ENCODE results near the gene P2RX1.
A peak's percentile ranks its signal among the peaks of the same experiment; 100 is the strongest.

The P2RX1 gene

DNA sequence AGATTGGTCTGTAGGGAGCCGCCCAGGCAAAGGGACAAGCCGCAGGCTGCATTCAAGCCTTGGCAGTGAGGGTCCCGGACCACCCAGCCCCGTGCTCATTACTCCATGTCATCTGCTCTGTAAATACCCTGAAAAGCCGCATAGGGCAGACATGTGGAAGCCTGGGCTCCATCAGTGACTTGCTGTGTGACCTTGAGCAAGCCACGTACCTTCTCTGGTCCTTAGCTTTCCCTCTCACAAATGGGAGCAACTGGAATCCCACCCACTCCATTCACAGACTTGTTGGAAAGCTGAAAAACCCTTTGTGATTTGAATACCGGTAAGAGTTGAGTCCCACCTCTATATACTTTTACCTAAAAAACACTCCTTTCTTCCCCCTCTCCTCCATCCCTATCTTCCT, 35.3 kb downstream of the P2RX1 start:
- Mint-ChIP-seq H3K4me1 (no peaks in the 10 kb centered on the region), H3K36me3 (ENCODE audit: insufficient read depth) (peaks cover 1% of the 10 kb centered on the region)
- no peak for ATAC-seq (replicated peaks; ENCODE audit: extremely low read depth, poor library complexity, severe bottlenecking)

DNA sequence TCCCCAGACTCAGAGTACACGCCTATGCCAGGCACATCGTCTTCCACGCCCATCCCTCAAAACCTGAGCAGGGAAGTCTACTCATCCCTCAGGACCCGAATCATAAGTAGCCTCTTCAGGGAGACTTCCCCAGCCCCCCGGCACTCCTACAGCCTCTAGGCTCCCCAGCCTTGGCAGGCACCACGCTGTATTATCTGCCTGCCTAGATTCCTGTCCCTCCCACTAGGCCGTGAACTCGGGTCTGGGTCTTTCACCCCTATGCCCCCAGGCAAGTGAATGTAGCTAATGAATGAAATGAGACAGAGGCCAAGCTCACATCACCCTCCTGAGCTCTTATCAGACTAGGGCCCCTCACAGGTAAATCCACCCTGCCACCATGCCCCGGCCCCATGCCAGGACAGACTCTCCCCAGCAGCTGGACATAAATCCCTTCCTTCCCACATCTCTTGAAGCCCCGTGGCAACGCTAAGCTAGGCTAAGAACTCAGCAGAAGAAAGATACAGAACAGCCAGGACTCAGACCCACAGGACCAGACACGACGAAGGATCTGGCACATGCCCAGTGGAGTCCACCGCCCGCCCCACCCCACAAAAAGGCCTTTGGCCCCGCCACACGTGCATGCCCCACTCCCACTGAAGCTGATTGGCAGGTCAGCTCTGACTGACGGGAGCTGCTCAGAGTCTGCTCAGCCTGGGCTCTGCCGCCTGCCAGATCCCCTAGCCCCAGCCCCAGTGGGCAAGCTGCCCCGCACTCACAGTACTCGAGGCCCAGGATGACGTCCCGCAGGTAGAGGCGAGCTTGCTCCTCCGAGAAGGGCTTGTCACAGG, 36.5 kb downstream of the P2RX1 start:
- Mint-ChIP-seq H3K4me1 (no peaks in the 10 kb centered on the region), H3K27me3 (no peaks in the 10 kb centered on the region), H3K27ac (ENCODE audit: low read depth) (peak overlapping the region; percentile 48), H3K9me3 (no peaks in the 10 kb centered on the region), H3K4me3 (no peak overlapping the region), H3K36me3 (ENCODE audit: insufficient read depth) (peaks cover 4% of the 10 kb centered on the region)
- no peak for DNase-seq (ENCODE audit: low spot score in 2 of 2)
- ATAC-seq (replicated peaks; ENCODE audit: extremely low read depth, poor library complexity, severe bottlenecking) = no peak

More for the DNA sequence above, 35.3 kb downstream of the P2RX1 start:
- Mint-ChIP-seq H3K9me3 (no peaks in the 10 kb centered on the region), H3K27me3 (no peaks in the 10 kb centered on the region), H3K27ac (ENCODE audit: low read depth) (no peak overlapping the region), H3K4me3 (no peak overlapping the region)
- DNase-seq (ENCODE audit: low spot score in 2 of 2) = no peak

DNA sequence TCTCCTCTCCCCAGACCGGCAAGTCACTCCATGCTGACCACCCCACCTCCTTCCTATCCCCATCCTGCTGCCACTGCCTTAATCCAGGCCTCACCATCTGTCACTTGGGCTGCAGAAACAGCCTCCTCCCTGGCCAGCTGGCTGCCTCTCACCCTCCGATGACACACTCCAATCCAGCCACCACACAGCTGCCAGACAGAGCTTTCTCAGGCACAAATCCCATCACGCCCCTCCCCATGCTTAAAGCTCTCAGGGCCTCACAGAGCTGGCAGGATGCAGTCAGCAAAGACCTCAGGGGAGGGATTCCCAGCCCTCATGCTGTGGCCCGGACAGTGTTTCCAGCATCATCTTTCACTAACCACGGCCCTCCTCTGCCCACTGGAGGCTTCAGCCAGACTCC, 37.1 kb downstream of the P2RX1 start:
- Mint-ChIP-seq H3K9me3 (no peaks in the 10 kb centered on the region), H3K36me3 (ENCODE audit: insufficient read depth) (peaks cover 4% of the 10 kb centered on the region), H3K4me3 (no peak overlapping the region), H3K27me3 (no peaks in the 10 kb centered on the region), H3K27ac (ENCODE audit: low read depth) (peak overlapping the region; percentile 48), H3K4me1 (no peaks in the 10 kb centered on the region)
- ATAC-seq (replicated peaks; ENCODE audit: extremely low read depth, poor library complexity, severe bottlenecking) (no peak), DNase-seq (ENCODE audit: low spot score in 2 of 2) (no peak)

DNA sequence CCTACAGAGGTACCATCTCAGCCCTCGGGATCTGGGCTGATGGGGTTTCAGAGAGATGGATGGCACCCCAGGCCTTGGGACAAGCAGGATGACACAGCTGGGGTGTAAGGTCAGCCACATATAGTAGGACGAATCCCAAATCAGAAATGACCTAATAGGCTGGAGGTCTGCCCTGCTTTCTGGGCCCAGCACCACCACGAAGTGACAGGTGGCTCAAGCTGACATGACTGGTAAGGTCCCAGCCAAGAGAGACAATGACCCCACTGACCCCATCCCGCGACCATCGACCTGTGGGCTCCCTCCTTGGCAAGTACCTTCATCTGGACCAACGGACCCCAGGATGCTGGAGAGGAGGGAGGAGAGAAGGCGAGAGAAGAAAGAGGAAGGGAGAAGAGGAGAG, 39.0 kb downstream of the P2RX1 start:
- no peaks in the 10 kb centered on the region for H3K4me1 Mint-ChIP-seq
- no peaks in the 10 kb centered on the region for H3K27me3 Mint-ChIP-seq
- no peaks in the 10 kb centered on the region for H3K9me3 Mint-ChIP-seq
- no peak for ATAC-seq (replicated peaks; ENCODE audit: extremely low read depth, poor library complexity, severe bottlenecking)
- H3K27ac Mint-ChIP-seq (ENCODE audit: low read depth) = no peak overlapping the region
- no peak overlapping the region for H3K4me3 Mint-ChIP-seq
- peaks cover 4% of the 10 kb centered on the region for H3K36me3 Mint-ChIP-seq (ENCODE audit: insufficient read depth)
- DNase-seq (ENCODE audit: low spot score in 2 of 2) = no peak

DNA sequence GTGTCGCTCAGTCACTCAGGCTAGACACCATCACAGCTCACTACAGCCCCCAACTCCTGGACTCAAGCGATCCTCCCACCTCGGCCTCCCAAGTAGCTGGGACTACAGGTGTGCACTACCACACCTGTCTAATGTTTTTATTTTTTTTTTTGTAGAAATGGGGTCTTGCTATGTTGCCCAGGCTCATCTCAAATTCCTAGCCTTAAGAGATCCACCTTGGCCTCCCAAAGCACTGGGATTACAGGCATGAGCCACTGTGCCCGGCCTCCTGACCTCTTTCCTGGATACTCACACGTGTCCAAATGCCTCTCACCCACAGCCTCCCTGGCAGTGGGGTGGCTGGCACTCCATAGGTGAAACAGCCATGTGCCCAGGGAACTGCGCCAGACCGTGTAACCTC, 40.9 kb downstream of the P2RX1 start:
- H3K27ac Mint-ChIP-seq (ENCODE audit: low read depth) = no peak overlapping the region
- H3K36me3 Mint-ChIP-seq (ENCODE audit: insufficient read depth) = peaks cover 4% of the 10 kb centered on the region
- H3K27me3 Mint-ChIP-seq = no peaks in the 10 kb centered on the region
- no peak for DNase-seq (ENCODE audit: low spot score in 2 of 2)
- no peaks in the 10 kb centered on the region for H3K9me3 Mint-ChIP-seq
- H3K4me3 Mint-ChIP-seq = no peak overlapping the region
- H3K4me1 Mint-ChIP-seq = peaks cover 8% of the 10 kb centered on the region
- ATAC-seq (replicated peaks; ENCODE audit: extremely low read depth, poor library complexity, severe bottlenecking) = no peak

DNA sequence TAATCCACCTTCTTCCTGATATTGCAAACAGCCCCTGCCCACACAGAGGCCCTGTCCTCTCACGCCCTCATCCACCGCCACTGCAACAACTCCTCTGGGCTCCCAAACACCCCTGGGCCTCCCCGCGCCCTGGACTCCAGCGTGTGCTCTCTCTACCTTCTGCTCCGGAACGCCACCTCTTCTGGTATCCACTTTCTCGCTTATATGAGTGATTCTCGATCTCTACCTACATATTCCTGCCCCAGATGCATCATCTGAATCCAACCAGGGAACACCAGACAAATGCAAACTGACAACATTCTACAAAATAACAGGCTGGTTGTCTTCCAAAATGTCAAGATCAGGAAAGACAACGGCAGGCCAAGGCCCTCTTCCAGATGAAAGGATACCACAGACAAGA, 42.4 kb downstream of the P2RX1 start:
- no peak for ATAC-seq (replicated peaks; ENCODE audit: extremely low read depth, poor library complexity, severe bottlenecking)
- peaks cover 4% of the 10 kb centered on the region for H3K36me3 Mint-ChIP-seq (ENCODE audit: insufficient read depth)
- no peak overlapping the region for H3K4me3 Mint-ChIP-seq
- peaks cover 8% of the 10 kb centered on the region for H3K4me1 Mint-ChIP-seq
- no peaks in the 10 kb centered on the region for H3K27me3 Mint-ChIP-seq
- DNase-seq (ENCODE audit: low spot score in 2 of 2) = no peak
- no peaks in the 10 kb centered on the region for H3K9me3 Mint-ChIP-seq
- H3K27ac Mint-ChIP-seq (ENCODE audit: low read depth) = no peak overlapping the region

DNA sequence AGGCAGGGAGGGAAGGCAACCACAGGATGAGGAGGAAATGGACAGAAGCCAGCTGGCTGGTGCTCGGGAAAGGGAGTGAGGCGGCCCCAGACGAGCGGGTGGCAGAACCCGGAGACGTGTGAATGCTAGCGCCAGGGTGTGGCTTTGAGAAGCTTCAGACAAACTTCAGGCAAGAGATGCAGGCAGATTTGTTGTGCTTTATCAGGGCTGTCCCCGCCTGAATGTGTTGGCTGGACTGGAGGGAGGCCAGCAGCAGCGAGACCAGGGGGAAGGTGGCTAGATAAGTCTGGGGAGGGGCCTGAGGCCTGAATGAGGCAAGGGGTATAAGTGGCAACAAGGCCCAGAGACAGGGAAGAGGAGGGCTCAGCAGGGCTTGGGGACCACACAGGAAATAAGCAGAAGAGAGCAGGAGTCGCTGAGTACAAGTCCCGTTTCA, 45.4 kb downstream of the P2RX1 start:
- ATAC-seq (replicated peaks; ENCODE audit: extremely low read depth, poor library complexity, severe bottlenecking) = peak; percentile 64
- Mint-ChIP-seq H3K4me1 (peaks cover 8% of the 10 kb centered on the region), H3K9me3 (no peaks in the 10 kb centered on the region), H3K4me3 (peak overlapping the region; percentile 53), H3K27me3 (no peaks in the 10 kb centered on the region), H3K27ac (ENCODE audit: low read depth) (peak overlapping the region; percentile 89), H3K36me3 (ENCODE audit: insufficient read depth) (peaks cover 4% of the 10 kb centered on the region)
- DNase-seq (ENCODE audit: low spot score in 2 of 2) = no peak

DNA sequence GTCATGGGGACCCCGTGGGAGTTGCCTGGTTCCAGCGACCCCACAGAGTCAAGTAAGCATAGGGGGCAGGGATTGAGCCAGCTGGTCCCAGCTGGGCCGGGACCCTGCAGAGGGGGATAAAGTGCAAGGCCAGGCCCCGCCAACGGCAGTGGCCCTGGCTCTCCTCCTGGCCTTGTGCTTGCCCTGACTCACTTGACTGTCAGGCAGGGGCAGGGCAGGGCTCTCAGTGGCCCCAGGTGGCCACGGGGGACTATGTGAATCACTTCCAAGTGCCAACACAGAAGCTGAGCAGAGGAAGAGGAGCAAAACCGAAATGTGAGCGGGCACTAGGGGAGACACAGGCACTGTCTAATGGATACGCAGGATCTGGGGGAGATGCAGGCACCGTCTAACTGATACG, 48.7 kb downstream of the P2RX1 start:
- Mint-ChIP-seq H3K4me3 (no peak overlapping the region), H3K27ac (ENCODE audit: low read depth) (peak overlapping the region; percentile 22), H3K9me3 (no peaks in the 10 kb centered on the region), H3K27me3 (no peaks in the 10 kb centered on the region), H3K4me1 (peaks cover 8% of the 10 kb centered on the region), H3K36me3 (ENCODE audit: insufficient read depth) (peaks cover 4% of the 10 kb centered on the region)
- no peak for ATAC-seq (replicated peaks; ENCODE audit: extremely low read depth, poor library complexity, severe bottlenecking)
- no peak for DNase-seq (ENCODE audit: low spot score in 2 of 2)

DNA sequence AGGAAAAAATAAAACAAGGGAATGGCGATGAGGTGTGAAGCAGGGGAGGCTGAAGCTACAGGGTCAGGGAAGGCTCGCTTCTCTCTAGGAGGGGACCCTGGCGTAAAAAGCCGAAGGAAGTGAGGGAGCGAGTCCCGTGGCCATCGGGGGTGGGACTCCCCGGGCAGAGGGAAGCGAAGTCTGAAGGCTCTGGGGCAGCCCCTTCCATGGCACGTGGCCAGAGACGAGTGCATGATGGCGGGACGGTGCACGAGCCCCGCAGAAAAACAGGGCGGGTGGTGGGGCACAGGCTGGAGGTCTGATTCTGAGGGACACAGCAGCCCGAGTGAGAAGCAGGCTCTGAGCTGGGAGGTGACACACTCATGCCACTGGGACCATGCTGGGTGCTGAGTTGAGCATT, 49.2 kb downstream of the P2RX1 start:
- Mint-ChIP-seq H3K4me3 (no peak overlapping the region), H3K4me1 (peaks cover 8% of the 10 kb centered on the region), H3K36me3 (ENCODE audit: insufficient read depth) (peaks cover 4% of the 10 kb centered on the region), H3K9me3 (no peaks in the 10 kb centered on the region), H3K27ac (ENCODE audit: low read depth) (no peak overlapping the region), H3K27me3 (no peaks in the 10 kb centered on the region)
- ATAC-seq (replicated peaks; ENCODE audit: extremely low read depth, poor library complexity, severe bottlenecking) = no peak
- no peak for DNase-seq (ENCODE audit: low spot score in 2 of 2)

DNA sequence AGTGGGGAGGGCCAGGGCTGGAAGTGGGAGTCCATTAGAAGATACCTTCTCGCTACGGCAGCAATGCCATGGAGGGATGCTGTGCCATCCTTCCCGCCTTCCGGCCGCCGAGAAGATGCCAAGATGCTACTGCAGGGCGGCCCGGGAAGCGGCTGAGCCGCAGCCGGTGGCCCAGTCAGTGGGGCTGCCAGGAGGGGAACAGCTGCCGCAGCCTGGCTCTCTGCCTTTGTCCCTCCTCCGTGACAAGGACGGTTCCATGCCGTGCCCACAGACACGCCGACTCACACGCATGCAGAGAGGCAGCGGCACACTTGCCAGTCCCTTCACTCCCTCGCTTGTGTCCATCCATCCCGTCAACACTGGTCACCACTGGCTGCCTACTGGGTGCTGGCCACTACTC, 50.0 kb downstream of the P2RX1 start:
- Mint-ChIP-seq H3K4me3 (no peak overlapping the region), H3K27ac (ENCODE audit: low read depth) (no peak overlapping the region), H3K4me1 (peaks cover 8% of the 10 kb centered on the region), H3K36me3 (ENCODE audit: insufficient read depth) (peaks cover 4% of the 10 kb centered on the region), H3K27me3 (no peaks in the 10 kb centered on the region), H3K9me3 (no peaks in the 10 kb centered on the region)
- no peak for ATAC-seq (replicated peaks; ENCODE audit: extremely low read depth, poor library complexity, severe bottlenecking)
- no peak for DNase-seq (ENCODE audit: low spot score in 2 of 2)

DNA sequence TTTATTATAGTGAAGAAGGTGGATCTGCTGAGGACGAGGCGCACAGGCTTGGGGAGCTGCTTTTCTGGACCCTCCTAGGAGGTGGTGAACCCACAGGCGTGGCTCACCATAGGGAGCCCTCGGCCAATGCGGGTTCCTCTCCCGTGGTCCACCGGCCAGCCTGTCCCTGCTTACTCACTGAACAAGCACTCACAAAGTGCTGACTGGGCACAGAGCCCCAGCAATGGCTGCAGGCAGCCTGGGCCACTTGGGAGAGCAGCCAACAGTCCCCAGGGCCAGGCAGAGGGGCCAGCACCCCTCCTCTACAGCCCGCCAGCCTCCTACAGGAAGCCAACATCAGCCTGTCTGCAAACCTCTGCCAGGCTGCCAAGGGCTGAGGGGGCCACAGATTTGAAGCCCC, 51.1 kb downstream of the P2RX1 start:
- Mint-ChIP-seq H3K27me3 (no peaks in the 10 kb centered on the region), H3K9me3 (no peaks in the 10 kb centered on the region), H3K36me3 (ENCODE audit: insufficient read depth) (peaks cover 4% of the 10 kb centered on the region), H3K27ac (ENCODE audit: low read depth) (no peak overlapping the region), H3K4me1 (no peaks in the 10 kb centered on the region), H3K4me3 (no peak overlapping the region)
- DNase-seq (ENCODE audit: low spot score in 2 of 2) (no peak), ATAC-seq (replicated peaks; ENCODE audit: extremely low read depth, poor library complexity, severe bottlenecking) (no peak)

DNA sequence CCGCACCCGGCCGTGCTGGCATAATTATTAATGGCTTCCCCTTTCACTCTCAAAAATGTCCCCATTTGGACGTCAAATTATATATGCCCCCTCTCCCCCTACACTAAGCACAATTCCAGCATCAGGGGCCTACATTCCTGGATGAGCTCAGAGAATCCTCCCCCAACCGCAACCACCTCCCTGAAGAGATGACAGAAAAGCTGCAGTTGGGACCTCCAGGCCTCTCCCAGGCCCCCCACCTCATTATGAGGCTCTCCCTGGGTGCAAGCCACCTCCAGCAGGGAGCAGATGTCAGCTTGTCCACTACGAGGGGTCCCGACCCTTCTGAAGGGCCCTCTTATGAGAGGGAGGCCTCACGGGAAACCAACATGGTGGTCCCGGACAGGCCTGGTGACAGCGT, 51.7 kb downstream of the P2RX1 start:
- H3K27me3 Mint-ChIP-seq = no peaks in the 10 kb centered on the region
- H3K9me3 Mint-ChIP-seq = no peaks in the 10 kb centered on the region
- peaks cover 4% of the 10 kb centered on the region for H3K36me3 Mint-ChIP-seq (ENCODE audit: insufficient read depth)
- no peak for DNase-seq (ENCODE audit: low spot score in 2 of 2)
- H3K27ac Mint-ChIP-seq (ENCODE audit: low read depth) = no peak overlapping the region
- ATAC-seq (replicated peaks; ENCODE audit: extremely low read depth, poor library complexity, severe bottlenecking) = no peak
- no peak overlapping the region for H3K4me3 Mint-ChIP-seq
- H3K4me1 Mint-ChIP-seq = no peaks in the 10 kb centered on the region

DNA sequence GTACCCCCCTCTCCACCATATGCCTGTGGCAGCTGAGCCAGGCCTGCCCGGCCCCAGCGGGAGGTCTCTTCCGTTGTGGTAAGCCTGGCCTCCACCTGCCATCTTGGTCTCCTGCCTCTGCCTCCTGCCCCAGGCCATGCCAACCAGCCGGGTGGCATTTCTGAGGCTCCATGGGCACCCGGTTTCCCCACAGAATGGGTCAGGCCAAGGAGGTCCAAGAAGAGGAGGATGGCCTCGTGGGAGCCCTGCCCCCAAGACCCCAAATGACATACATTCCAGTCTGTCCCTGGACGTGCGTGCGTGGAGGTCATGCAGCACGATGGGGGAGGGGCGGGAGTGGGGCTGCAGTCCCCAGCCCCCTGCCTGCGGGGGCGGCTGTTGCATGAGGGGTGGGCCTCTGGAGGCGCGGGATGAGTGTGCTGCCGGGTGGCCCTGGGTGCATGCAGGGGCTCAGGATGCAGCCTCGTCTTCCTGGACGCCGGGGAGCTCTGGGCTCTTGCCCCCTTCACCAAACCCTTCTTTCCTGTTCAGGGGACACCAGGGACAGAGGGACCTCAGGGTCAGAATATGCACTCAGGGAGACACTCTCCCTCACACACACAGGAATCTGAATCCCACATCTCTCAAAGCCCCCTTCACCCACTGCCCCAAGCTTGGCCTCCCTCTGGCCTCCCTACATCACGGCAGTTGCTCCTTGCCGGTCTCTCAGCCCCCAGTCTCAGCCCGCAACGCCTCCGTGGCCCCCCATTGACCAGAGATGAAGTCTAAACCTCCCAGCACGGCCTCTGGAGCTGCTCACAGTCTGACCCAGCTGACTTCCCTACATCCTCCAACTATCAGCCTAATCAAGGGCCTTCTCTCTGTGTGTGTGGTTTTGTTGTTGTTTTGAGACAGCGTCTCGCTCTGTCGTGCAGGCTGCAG, 54.2 kb downstream of the P2RX1 start:
- no peak overlapping the region for H3K27ac Mint-ChIP-seq (ENCODE audit: low read depth)
- no peaks in the 10 kb centered on the region for H3K9me3 Mint-ChIP-seq
- DNase-seq (ENCODE audit: low spot score in 2 of 2) (no peak), ATAC-seq (replicated peaks; ENCODE audit: extremely low read depth, poor library complexity, severe bottlenecking) (no peak)
- no peak overlapping the region for H3K4me3 Mint-ChIP-seq
- H3K36me3 Mint-ChIP-seq (ENCODE audit: insufficient read depth) = peaks cover 2% of the 10 kb centered on the region
- peaks cover 3% of the 10 kb centered on the region for H3K27me3 Mint-ChIP-seq
- no peaks in the 10 kb centered on the region for H3K4me1 Mint-ChIP-seq
